A549 (cell line): Measurements from ENCODE around the gene GPD2. TPM values are rescaled to one million over a fixed set of nuclear protein-coding genes. Genes with fewer than 3 reads are reported as not detected.

ENCODE experiments used
- ATAC-seq, 2 experiments: fragments of 200-7000 bp in 1 of 2; fragments of >200 bp in 1 of 2; cut with Nextera tagmentation in 1 of 2; cut with Tn5 transposase in 1 of 2; 3 replicates each; pipeline versions ENCODE4 v1.8.0 to v1.9.1; 2018 to 2020; ENCODE audit warnings: mild to moderate bottlenecking in 1 of 2, moderate library complexity in 1 of 2
- CTCF ChIA-PET: fragments of 300-600 bp; sonication (Branson Sonifier 250); formaldehyde crosslinking; extraction: SDS; loops from one replicate; lab custom pipeline; 2021; ENCODE audit warnings: antibody characterized with exemption, inconsistent platforms; lab: Yijun Ruan, JAX
- POLR2A ChIA-PET: fragments of 350-600 bp; formaldehyde crosslinking; extraction: SDS; loops from one replicate; lab custom pipeline; 2021; ENCODE audit warnings: antibody characterized with exemption, inconsistent platforms; lab: Yijun Ruan, JAX
- DNase-seq, 2 experiments: peaks; one replicate each; pipeline versions ENCODE4 v3.0.0 to v3.0.0-alpha.2; 2011 to 2016; ENCODE audit warnings: low read depth in 1 of 2, low spot score in 1 of 2
- FAIRE-seq: peaks from 2 replicates; lab custom pipeline; 2011; peaks lifted over from hg19 to GRCh38; lab: Jason Lieb, UNC
- H3K27ac ChIP-seq, 2 experiments: fragments of >200 bp; sonication (Bioruptor Twin); formaldehyde crosslinking; 3 replicates each; pipeline ENCODE4 v1.5.1; 2016 to 2017
- H3K4me1 ChIP-seq: fragments of >200 bp; sonication (Bioruptor Twin); formaldehyde crosslinking; 3 replicates; pipeline ENCODE4 v1.6.1; 2016
- H3K4me2 ChIP-seq: fragments of >200 bp; sonication (Bioruptor Twin); formaldehyde crosslinking; 3 replicates; pipeline ENCODE4 v1.6.1; 2016
- H3K4me3 ChIP-seq: fragments of >200 bp; sonication (Bioruptor Twin); formaldehyde crosslinking; 3 replicates; pipeline ENCODE4 v1.5.1; 2016
- H3K9me3 ChIP-seq: fragments of >200 bp; sonication (Bioruptor Twin); formaldehyde crosslinking; 3 replicates; pipeline ENCODE4 v1.6.1; 2016
- BHLHE40 ChIP-seq: IDR thresholded peaks from 2 replicates; pipeline ENCODE4 v1.6.1; 2012; ENCODE audit warnings: low read depth, low read length, inconsistent platforms
- CEBPB ChIP-seq, 2 experiments: fragments of >200 bp in 1 of 2; sonication (Bioruptor Twin) in 1 of 2; formaldehyde crosslinking in 1 of 2; IDR thresholded peaks; 2 replicates each; pipeline ENCODE4 v1.6.1; 2012 to 2016
- CHD2 ChIP-seq: fragments of 150-350 bp; IDR thresholded peaks from 2 replicates; pipeline ENCODE4 v1.6.1; 2014; ENCODE audit warnings: low read length; ENCODE audit not compliant: partially characterized antibody
- EHMT2 ChIP-seq: fragments of 200-600 bp; sonication (generic); IDR thresholded peaks from 2 replicates; pipeline ENCODE4 v1.6.1; 2016; ENCODE audit warnings: antibody characterized with exemption, low read depth, mild to moderate bottlenecking, moderate library complexity
- FOSL2 ChIP-seq, 2 experiments: fragments of 450-650 bp in 1 of 2; fragments of >200 bp in 1 of 2; sonication (Bioruptor Twin) in 1 of 2; formaldehyde crosslinking; IDR thresholded peaks; 2 replicates each; pipeline versions ENCODE4 v1.5.0 to v1.6.1; 2016 to 2020; ENCODE audit warnings: mild to moderate bottlenecking in 1 of 2, moderate library complexity in 1 of 2
- FOXS1 ChIP-seq: fragments of 250-450 bp; sonication (Bioruptor Pico); IDR thresholded peaks from 2 replicates; pipeline ENCODE4 v1.5.0; 2020; ENCODE audit warnings: mild to moderate bottlenecking, moderate library complexity
- HDAC2 ChIP-seq: fragments of 200-600 bp; sonication (generic); IDR thresholded peaks from 2 replicates; pipeline ENCODE4 v1.6.1; 2016
- HEYL ChIP-seq: fragments of 250-450 bp; sonication (Bioruptor Pico); IDR thresholded peaks from 2 replicates; pipeline ENCODE4 v1.8.0; 2021; ENCODE audit warnings: mild to moderate bottlenecking, moderate library complexity
- HOXB5 ChIP-seq: fragments of 250-450 bp; sonication (Bioruptor Pico); IDR thresholded peaks from 2 replicates; pipeline ENCODE4 v1.5.0; 2020; ENCODE audit warnings: mild to moderate bottlenecking, moderate library complexity
- JUNB ChIP-seq: fragments of >200 bp; sonication (Bioruptor Twin); formaldehyde crosslinking; IDR thresholded peaks from 2 replicates; pipeline ENCODE4 v1.6.1; 2016
- KDM5A ChIP-seq: fragments of 200-600 bp; sonication (generic); IDR thresholded peaks from 2 replicates; pipeline ENCODE4 v1.6.1; 2016; ENCODE audit warnings: antibody characterized with exemption, mild to moderate bottlenecking
- NFE2L2 ChIP-seq: fragments of 150-350 bp; conservative IDR thresholded peaks from 2 replicates; pipeline ENCODE4 v1.6.1; 2014; ENCODE audit warnings: low read length
- NPAS2 ChIP-seq: fragments of 250-450 bp; sonication (Bioruptor Pico); IDR thresholded peaks from 2 replicates; pipeline ENCODE4 v1.8.0; 2022; ENCODE audit warnings: mild to moderate bottlenecking, moderate library complexity, borderline replicate concordance
- NR3C1 ChIP-seq: fragments of >200 bp; sonication (Bioruptor Twin); formaldehyde crosslinking; IDR thresholded peaks from 3 replicates; pipeline ENCODE4 v1.6.1; 2017
- POLR2A ChIP-seq: IDR thresholded peaks from 2 replicates; pipeline ENCODE4 v1.6.1; 2012; ENCODE audit warnings: mild to moderate bottlenecking, low read length
- POLR2AphosphoS2 ChIP-seq: conservative IDR thresholded peaks from 2 replicates; pipeline ENCODE4 v1.6.1; 2012; ENCODE audit warnings: low read length, improper control_type of control experiment, inconsistent platforms
- RCOR1 ChIP-seq: fragments of 150-350 bp; IDR thresholded peaks from 2 replicates; pipeline ENCODE4 v1.6.1; 2014; ENCODE audit warnings: antibody characterized with exemption, low read length, low read depth
- TFCP2L1 ChIP-seq: fragments of 250-450 bp; sonication (Bioruptor Pico); IDR thresholded peaks from 2 replicates; pipeline ENCODE4 v1.5.0; 2021; ENCODE audit warnings: mild to moderate bottlenecking
- TP53 ChIP-seq: fragments of 250-450 bp; sonication (Bioruptor Pico); IDR thresholded peaks from 2 replicates; pipeline ENCODE4 v1.5.0; 2021; ENCODE audit warnings: mild to moderate bottlenecking, moderate library complexity
- ZC3H11A ChIP-seq: fragments of 450-650 bp; IDR thresholded peaks from 2 replicates; pipeline ENCODE4 v1.6.1; 2014; ENCODE audit warnings: antibody characterized with exemption, mild to moderate bottlenecking
- ZFP36 ChIP-seq: fragments of 450-650 bp; IDR thresholded peaks from 2 replicates; pipeline ENCODE4 v1.6.1; 2014; ENCODE audit warnings: borderline replicate concordance; ENCODE audit not compliant: partially characterized antibody
- WGBS: methylation state at CpG from one replicate; pipeline ENCODE4 v1.1.6; 2017; ENCODE audit errors: missing lambda C conversion rate; 5-methylcytosine and 5-hydroxymethylcytosine counted together
- polyA plus RNA-seq, 4 experiments: library from polyadenylated mRNA; depleted of rRNA in 3 of 4; stranded (reverse); fragments of >200 nt; fragmentation: RNase III in 1 of 4; extraction: RNeasy Plus Mini Kit Qiagen cat#74134 plus additional on column Dnase treatment in 1 of 4; gene quantifications; 2 replicates in 3 of 4; 3 replicates in 1 of 4; pipeline ENCODE4 v1.2.3, GENCODE V29; 2011 to 2017
- TF ChIP-seq, protein P1 (sequence below): IDR thresholded peaks from 2 replicates; pipeline ENCODE4 v1.6.1; 2012
- TF ChIP-seq, protein P2 (sequence below): fragments of >200 bp; sonication (Bioruptor Twin); formaldehyde crosslinking; IDR thresholded peaks from 2 replicates; pipeline ENCODE4 v1.6.1; 2016
- TF ChIP-seq, protein P3 (sequence below): fragments of 250-450 bp; sonication (Bioruptor Pico); IDR thresholded peaks from 2 replicates; pipeline ENCODE4 v1.5.0; 2021; ENCODE audit warnings: mild to moderate bottlenecking, moderate library complexity, borderline replicate concordance

The GPD2 gene
- polyA plus RNA-seq, 2 of the 4 experiments (the other 2 are of a cell fraction), result 26.6 to 39.6 TPM

DNA sequence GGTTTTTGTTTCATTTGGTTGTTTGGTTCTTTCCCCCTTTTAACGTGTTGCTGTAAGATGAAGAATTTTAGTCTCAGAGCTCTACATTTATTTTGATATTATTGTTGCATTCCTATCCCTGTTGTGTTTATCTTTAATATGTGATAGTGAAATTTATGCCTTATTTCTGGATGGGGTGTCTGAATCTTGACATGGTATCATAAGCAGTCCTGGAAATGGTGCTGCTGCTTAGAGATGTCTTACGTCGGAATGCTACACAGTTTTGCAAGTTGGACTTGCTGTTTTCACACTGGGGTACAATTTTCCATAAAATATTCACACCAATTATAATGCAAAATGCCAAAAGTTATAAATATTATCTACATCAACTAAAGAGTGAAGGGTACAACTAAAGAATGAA is 164.0 kb downstream of the GPD2 start:
- Histone ChIP-seq H3K4me2 (no peak overlapping the region), H3K27ac (no peak overlapping the region), H3K4me3 (no peak overlapping the region), H3K4me1 (no peaks in the 10 kb centered on the region), H3K9me3 (no peaks in the 10 kb centered on the region)
- no peak for TF ChIP-seq TFCP2L1 (CRISPR knock-in tag)
- FAIRE-seq (no peak), ATAC-seq (no peak), DNase-seq (no peak)
- 91% methylated on average over 3 of the region's 3 CpGs for WGBS
- ChIA-PET POLR2A (no interaction called here), CTCF (interaction anchor here (1.1 kb wide), 1 partner anchor 10 kb away, joined by 3 read pairs; no protein-coding TSS in a partner anchor)

DNA sequence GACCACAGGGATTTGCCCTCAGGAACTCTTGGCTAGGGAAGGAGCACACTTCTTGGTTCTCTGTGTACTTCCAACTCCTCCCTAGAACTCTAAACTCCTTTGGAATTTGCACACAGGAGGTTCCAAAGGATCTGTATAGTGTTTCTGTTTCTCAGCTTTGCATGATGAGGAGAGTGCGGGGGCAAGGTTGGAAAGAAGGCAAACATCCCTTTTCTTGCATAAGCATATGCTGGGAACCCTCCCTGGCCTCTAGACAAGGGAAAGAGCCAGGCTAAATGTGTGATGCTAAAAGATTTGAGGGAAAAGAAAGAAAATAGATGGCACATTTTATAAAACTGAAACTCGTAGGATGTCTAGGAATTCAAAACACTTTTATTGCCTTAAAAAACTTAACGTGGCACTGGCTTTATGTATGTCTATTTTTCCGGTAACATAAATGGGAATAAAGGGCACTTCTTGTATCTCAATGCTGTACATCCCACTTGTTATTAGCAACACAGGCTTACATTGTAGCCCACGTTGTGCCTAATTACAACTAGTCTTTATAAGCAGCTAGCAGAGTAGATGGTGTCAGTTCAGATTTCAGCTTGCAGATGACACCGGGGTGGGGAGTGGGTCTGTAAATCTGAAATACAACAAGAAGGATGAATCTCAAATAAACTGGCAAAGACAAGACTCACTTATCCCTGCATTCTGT is 165.8 kb downstream of the GPD2 start:
- TF ChIP-seq KDM5A (no peak), BHLHE40 (no peak), ZFP36 (no peak), FOSL2 (IDR thresholded peaks at IDR 0.05) (no peak), FOSL2 (CRISPR knock-in tag; IDR thresholded peaks at IDR 0.05) (no peak), NR3C1 (no peak), NFE2L2 (no peak), FOXS1 (CRISPR knock-in tag) (no peak), POLR2AphosphoS2 (no peak), EHMT2 (no peak), ZC3H11A (no peak)
- TF ChIP-seq, protein P1, sequence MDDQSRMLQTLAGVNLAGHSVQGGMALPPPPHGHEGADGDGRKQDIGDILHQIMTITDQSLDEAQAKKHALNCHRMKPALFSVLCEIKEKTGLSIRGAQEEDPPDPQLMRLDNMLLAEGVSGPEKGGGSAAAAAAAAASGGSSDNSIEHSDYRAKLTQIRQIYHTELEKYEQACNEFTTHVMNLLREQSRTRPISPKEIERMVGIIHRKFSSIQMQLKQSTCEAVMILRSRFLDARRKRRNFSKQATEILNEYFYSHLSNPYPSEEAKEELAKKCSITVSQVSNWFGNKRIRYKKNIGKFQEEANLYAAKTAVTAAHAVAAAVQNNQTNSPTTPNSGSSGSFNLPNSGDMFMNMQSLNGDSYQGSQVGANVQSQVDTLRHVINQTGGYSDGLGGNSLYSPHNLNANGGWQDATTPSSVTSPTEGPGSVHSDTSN, result no peak
- TF ChIP-seq, protein P2, sequence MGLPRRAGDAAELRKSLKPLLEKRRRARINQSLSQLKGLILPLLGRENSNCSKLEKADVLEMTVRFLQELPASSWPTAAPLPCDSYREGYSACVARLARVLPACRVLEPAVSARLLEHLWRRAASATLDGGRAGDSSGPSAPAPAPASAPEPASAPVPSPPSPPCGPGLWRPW, result no peak
- TF ChIP-seq, protein P3, sequence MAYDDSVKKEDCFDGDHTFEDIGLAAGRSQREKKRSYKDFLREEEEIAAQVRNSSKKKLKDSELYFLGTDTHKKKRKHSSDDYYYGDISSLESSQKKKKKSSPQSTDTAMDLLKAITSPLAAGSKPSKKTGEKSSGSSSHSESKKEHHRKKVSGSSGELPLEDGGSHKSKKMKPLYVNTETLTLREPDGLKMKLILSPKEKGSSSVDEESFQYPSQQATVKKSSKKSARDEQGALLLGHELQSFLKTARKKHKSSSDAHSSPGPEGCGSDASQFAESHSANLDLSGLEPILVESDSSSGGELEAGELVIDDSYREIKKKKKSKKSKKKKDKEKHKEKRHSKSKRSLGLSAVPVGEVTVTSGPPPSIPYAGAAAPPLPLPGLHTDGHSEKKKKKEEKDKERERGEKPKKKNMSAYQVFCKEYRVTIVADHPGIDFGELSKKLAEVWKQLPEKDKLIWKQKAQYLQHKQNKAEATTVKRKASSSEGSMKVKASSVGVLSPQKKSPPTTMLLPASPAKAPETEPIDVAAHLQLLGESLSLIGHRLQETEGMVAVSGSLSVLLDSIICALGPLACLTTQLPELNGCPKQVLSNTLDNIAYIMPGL (CRISPR knock-in tag), result no peak
- ChIA-PET CTCF (interaction anchor here (0.7 kb wide), 1 partner anchor 12 kb away, joined by 3 read pairs; no protein-coding TSS in a partner anchor), POLR2A (no interaction called here)
- FAIRE-seq (no peak), ATAC-seq (no peak), DNase-seq (no peak)
- Histone ChIP-seq H3K4me2 (no peak overlapping the region), H3K27ac (no peak overlapping the region), H3K4me1 (no peaks in the 10 kb centered on the region), H3K4me3 (no peak overlapping the region), H3K9me3 (no peaks in the 10 kb centered on the region)
- 51% methylated on average over 6 of the region's 6 CpGs for WGBS

DNA sequence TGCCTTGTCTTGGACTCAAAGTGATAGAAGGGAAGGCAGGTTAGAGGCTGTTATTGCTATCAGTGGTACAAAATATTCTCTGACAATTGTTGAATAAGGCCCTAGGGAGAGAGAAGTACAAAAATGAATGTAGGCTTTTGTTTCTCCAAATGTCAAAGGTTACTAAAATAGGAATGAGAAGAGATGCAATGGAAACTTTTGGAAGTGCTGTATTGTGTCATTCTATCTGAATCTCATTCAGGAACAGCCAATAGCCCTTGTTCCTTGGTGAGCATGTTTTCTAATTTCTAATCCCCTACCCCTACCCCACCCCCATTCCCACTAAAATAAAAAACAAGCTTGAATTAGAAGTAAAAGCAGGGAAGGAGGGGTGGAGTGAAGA is 166.4 kb downstream of the GPD2 start:
- ATAC-seq, result no peak
- H3K9me3 ChIP-seq, result no peaks in the 10 kb centered on the region
- H3K4me3 ChIP-seq, result no peak overlapping the region
- H3K4me1 ChIP-seq, result no peaks in the 10 kb centered on the region
- no peak for DNase-seq
- no peak for FAIRE-seq
- H3K4me2 ChIP-seq, result no peak overlapping the region
- ChIA-PET CTCF (no interaction called here), POLR2A (no interaction called here)
- H3K27ac ChIP-seq, result no peak overlapping the region
- TF ChIP-seq CEBPB (IDR thresholded peaks at IDR 0.05), result no peak
- TF ChIP-seq HDAC2, result no peak
- TF ChIP-seq RCOR1, result no peak
- no peak for TF ChIP-seq ZC3H11A
- TF ChIP-seq, protein P3 (CRISPR knock-in tag), result no peak
- TF ChIP-seq POLR2A, result no peak
- TF ChIP-seq JUNB, result no peak
- TF ChIP-seq, protein P2, result no peak
- no peak for TF ChIP-seq TP53 (CRISPR knock-in tag)
- no peak for TF ChIP-seq NPAS2 (CRISPR knock-in tag)
- TF ChIP-seq HEYL (CRISPR knock-in tag), result no peak
- no peak for TF ChIP-seq EHMT2
- no peak for TF ChIP-seq HOXB5 (CRISPR knock-in tag)
- no peak for TF ChIP-seq KDM5A
- TF ChIP-seq CHD2, result no peak
- TF ChIP-seq, all 56 proteins: peak for 0
